GM12864 (cell line): ENCODE measurements around the gene MAP1LC3B.

ENCODE experiments used
- DNase-seq: peaks from one replicate; pipeline ENCODE4 v3.0.0-alpha.2; 2011; ENCODE audit warnings: low read depth
- H3K4me3 ChIP-seq: 2 replicates; pipeline ENCODE4 v1.5.1; 2011; ENCODE audit warnings: mild to moderate bottlenecking, low read depth, low read length, control low read depth
- CTCF ChIP-seq: IDR thresholded peaks from 2 replicates; pipeline ENCODE4 v1.5.1; 2011; ENCODE audit warnings: low read depth, mild to moderate bottlenecking, moderate library complexity, low read length, control low read depth, inconsistent platforms; ENCODE audit errors: missing control alignments

The MAP1LC3B gene

GRCh38 chr16:87366930-87367329, 25.2 kb upstream of the MAP1LC3B start:
- DNase-seq = no peak
- no peak for TF ChIP-seq CTCF
- no peak overlapping the region for H3K4me3 ChIP-seq

DNA sequence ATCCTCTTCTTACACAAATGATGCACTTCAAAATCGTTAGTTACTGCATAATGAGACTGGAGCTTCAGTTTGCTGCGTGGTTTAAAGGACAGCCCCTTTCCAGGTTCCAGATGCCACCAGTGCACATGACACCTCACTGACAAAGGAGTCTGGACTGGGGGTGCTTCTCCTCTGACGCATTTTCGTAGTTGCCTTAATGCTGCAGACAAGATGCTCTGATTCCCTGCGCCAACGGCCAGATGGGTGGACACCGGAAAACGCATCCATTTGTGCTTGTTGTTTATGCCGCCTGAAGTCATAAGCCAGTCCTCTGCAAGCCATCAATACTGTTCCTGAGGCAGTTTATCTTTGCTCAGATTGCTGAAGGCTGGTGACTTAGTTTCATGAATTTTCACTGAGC, 24.6 kb upstream of the MAP1LC3B start:
- no peak overlapping the region for H3K4me3 ChIP-seq
- no peak for DNase-seq
- TF ChIP-seq CTCF = no peak

GRCh38 chr16:87368029-87368770, 23.9 kb upstream of the MAP1LC3B start:
- no peak for DNase-seq
- TF ChIP-seq CTCF = no peak
- H3K4me3 ChIP-seq = no peak overlapping the region

- no peak overlapping the region for H3K4me3 ChIP-seq
- no peak for DNase-seq
- TF ChIP-seq CTCF = no peak
Observed at GRCh38 chr16:87369117-87369765, 22.9 kb upstream of the MAP1LC3B start.

DNA sequence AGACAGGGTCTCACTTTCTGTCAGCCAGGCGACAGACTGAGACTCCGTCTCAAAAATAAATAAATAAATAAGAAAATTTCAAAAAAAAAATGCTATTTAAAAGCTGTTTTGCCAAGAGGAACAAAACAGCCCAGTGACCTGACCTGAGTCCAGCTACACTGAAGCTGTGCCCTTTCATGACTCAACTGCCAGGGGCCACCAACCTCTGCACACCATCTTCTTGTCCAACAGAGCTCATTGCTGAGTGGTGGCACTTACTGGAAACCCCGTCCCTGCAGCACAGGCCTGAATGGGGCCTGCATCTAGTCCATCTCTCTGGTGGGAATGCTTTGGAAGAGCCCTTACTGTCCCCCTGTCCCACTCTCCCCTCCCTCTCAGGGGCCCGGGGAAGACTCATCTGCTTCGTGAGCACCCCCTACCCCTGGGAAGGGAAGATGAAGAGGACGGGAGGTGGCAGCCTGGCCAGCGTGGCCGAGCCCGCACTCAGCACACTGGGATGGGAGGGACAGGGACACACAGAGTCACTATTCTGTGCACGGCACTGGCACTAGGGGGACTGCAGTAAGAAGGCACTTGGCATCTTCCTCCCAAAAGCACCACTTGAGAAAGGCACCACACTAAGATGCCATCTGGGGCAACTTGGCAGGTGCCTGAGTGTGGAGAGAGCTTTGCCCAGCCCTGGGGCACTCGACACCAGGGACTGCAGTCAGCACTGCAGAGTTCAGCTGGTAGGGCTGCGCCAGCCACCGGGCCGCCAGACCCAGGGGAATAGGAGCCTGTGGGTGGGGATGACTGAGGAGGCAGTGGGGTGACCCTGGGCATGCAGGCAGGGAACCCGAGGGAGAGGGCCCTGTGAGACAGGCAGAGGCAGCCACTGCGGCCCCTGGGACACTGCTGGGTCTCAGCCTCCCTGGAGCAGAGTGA, 22.1 kb upstream of the MAP1LC3B start:
- no peak for TF ChIP-seq CTCF
- DNase-seq = no peak
- H3K4me3 ChIP-seq = no peak overlapping the region

DNA sequence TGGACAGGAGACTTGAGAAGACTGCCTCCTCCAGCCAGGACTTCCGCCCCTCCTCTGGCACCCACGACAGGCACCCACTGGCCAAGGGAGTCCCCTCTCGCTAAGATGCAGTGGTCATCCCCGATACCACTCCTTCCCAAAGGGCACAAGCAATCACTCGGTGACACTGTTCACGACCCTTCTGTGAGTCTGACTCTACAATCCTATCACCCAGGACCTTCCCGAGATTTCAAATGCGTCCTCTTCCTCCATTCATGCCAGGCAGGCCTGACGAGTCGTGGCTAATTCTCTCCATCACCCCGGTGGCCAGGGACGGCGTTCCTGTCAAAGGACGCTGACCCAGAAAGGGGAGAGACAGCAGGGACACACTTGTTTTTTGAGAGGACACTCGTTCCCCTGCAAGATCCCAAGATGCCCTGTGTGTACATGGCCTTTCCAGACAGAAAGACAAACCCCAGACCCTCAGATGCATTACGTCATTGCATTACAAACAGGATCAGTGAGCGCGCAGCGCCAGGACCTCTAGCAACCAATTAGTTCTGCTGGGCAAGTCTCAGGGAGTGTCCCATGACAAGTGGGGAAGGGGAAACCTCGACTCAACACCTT, 20.8 kb upstream of the MAP1LC3B start:
- no peak for TF ChIP-seq CTCF

More for the DNA sequence above, 20.8 kb upstream of the MAP1LC3B start:
- H3K4me3 ChIP-seq = no peak overlapping the region
- no peak for DNase-seq
